ENCODE measurements around the gene NF2. TPM values are rescaled to one million over a fixed set of nuclear protein-coding genes. Genes with fewer than 3 reads are reported as not detected.

The NF2 gene
- total RNA-seq, 1 donor from 2014 or later, result 28.4 TPM

GRCh38 chr22:29691636-29692326, 88.3 kb downstream of the NF2 start:
- ATAC-seq, result no peak
- DNase-seq (ENCODE audit: low spot score), result no peak
- intact Hi-C loops (cut with DNase I), result no loop called here

- DNase-seq (ENCODE audit: low spot score), result no peak
- intact Hi-C loops (cut with DNase I), result no loop called here
- ATAC-seq, result no peak
Observed at GRCh38 chr22:29692327-29692640, 88.9 kb downstream of the NF2 start.

- intact Hi-C loops (cut with DNase I), result no loop called here
- no peak for DNase-seq (ENCODE audit: low spot score)
- ATAC-seq, result peak; percentile 14
Observed at GRCh38 chr22:29693161-29693560, 89.7 kb downstream of the NF2 start.

GRCh38 chr22:29693671-29694070, 90.2 kb downstream of the NF2 start:
- ATAC-seq, result no peak
- intact Hi-C loops (cut with DNase I), result no loop called here

GRCh38 chr22:29695129-29695926, 91.9 kb downstream of the NF2 start:
- DNase-seq (ENCODE audit: low spot score) (no peak), ATAC-seq (no peak)
- intact Hi-C loops (cut with DNase I), result no loop called here

More at GRCh38 chr22:29693671-29694070, 90.2 kb downstream of the NF2 start:
- DNase-seq (ENCODE audit: low spot score), result no peak

- intact Hi-C loops (cut with DNase I), result no loop called here
- ATAC-seq (no peak), DNase-seq (ENCODE audit: low spot score) (no peak)
Observed at GRCh38 chr22:29697853-29698598, 94.6 kb downstream of the NF2 start.

GRCh38 chr22:29700206-29700899, 96.9 kb downstream of the NF2 start:
- intact Hi-C loops (cut with DNase I), result no loop called here
- ATAC-seq (no peak), DNase-seq (ENCODE audit: low spot score) (no peak)

- intact Hi-C loops (cut with DNase I), result no loop called here
- ATAC-seq (no peak), DNase-seq (ENCODE audit: low spot score) (no peak)
Observed at GRCh38 chr22:29700900-29701154, 97.4 kb downstream of the NF2 start.

- DNase-seq (ENCODE audit: low spot score), result no peak
- ATAC-seq, result no peak
- intact Hi-C loops (cut with DNase I), result no loop called here
Observed at GRCh38 chr22:29701155-29701999, 97.9 kb downstream of the NF2 start.

- intact Hi-C loops (cut with DNase I), result no loop called here
- DNase-seq (ENCODE audit: low spot score), result no peak
- no peak for ATAC-seq
Observed at GRCh38 chr22:29702000-29702930, 98.8 kb downstream of the NF2 start.

GRCh38 chr22:29702931-29703501, 99.6 kb downstream of the NF2 start:
- peak; percentile 68 for DNase-seq (ENCODE audit: low spot score)
- ATAC-seq, result no peak
- intact Hi-C loops (cut with DNase I), result no loop called here

- no peak for DNase-seq (ENCODE audit: low spot score)
- intact Hi-C loops (cut with DNase I), result no loop called here
- no peak for ATAC-seq
Observed at GRCh38 chr22:29703569-29704195, 100.2 kb downstream of the NF2 start.

- ATAC-seq (peak; percentile 87), DNase-seq (ENCODE audit: low spot score) (peak; percentile 70)
- intact Hi-C loops (cut with DNase I), result no loop called here
Observed at GRCh38 chr22:29704528-29705285, 101.3 kb downstream of the NF2 start.

GRCh38 chr22:29705651-29706050, 102.2 kb downstream of the NF2 start:
- intact Hi-C loops (cut with DNase I), result no loop called here

GRCh38 chr22:29706486-29706885, 103.1 kb downstream of the NF2 start:
- no peak for DNase-seq (ENCODE audit: low spot score)
- no peak for ATAC-seq
- intact Hi-C loops (cut with DNase I), result no loop called here

More at GRCh38 chr22:29705651-29706050, 102.2 kb downstream of the NF2 start:
- ATAC-seq (no peak), DNase-seq (ENCODE audit: low spot score) (no peak)

- no peak for ATAC-seq
- intact Hi-C loops (cut with DNase I), result no loop called here
- no peak for DNase-seq (ENCODE audit: low spot score)
Observed at GRCh38 chr22:29707010-29707409, 103.6 kb downstream of the NF2 start.

Data from sciatic nerve (tissue), 2 donors.